Fibroblast of skin of left quadriceps (primary cell): ENCODE data around the gene NCOA4.
A peak's percentile ranks its signal among the peaks of the same experiment; 100 is the strongest.
"Not testable (repeated sequence)": the region's sequence is repeated elsewhere in the genome, so short reads cannot be mapped to it uniquely, and the experiment has no call there.

Experiments
- DNase-seq, 2 experiments: peaks; one replicate each; pipeline ENCODE4 v3.0.0-alpha.2; 2013; ENCODE audit warnings: low read depth in 2 of 2

NCOA4 gene

GRCh38 chr10:45984473-45984872, 46.0 kb downstream of the NCOA4 start:
- not testable (repeated sequence) for DNase-seq

GRCh38 chr10:45983538-45984186, 46.8 kb downstream of the NCOA4 start:
- DNase-seq: peak; percentile 12 to 16

- DNase-seq: not testable (repeated sequence)
Observed at GRCh38 chr10:45981367-45981766, 49.1 kb downstream of the NCOA4 start.

GRCh38 chr10:45978554-45978953, 51.9 kb downstream of the NCOA4 start:
- not testable (repeated sequence) for DNase-seq

GRCh38 chr10:45974041-45974440, 56.4 kb downstream of the NCOA4 start:
- not testable (repeated sequence) for DNase-seq

- not testable (repeated sequence) for DNase-seq
Observed at GRCh38 chr10:45972813-45973169, 57.6 kb downstream of the NCOA4 start.

- peak; percentile 51 to 57 for DNase-seq
Observed at GRCh38 chr10:45972106-45972812, 58.2 kb downstream of the NCOA4 start, which contains the start of gene TIMM23. TSS of gene TIMM23 (plus strand) at chr10:45972489. CDS start at chr10:45972625, 136 bp downstream.

GRCh38 chr10:45971742-45972105, 58.7 kb downstream of the NCOA4 start:
- DNase-seq: not testable (repeated sequence)

GRCh38 chr10:45971019-45971418, 59.4 kb downstream of the NCOA4 start:
- DNase-seq: not testable (repeated sequence)

- not testable (repeated sequence) for DNase-seq
Observed at GRCh38 chr10:45962686-45963452, 67.6 kb downstream of the NCOA4 start.

GRCh38 chr10:45957928-45958327, 72.5 kb downstream of the NCOA4 start:
- DNase-seq: not testable (repeated sequence)

GRCh38 chr10:45956634-45957033, 73.8 kb downstream of the NCOA4 start:
- DNase-seq: not testable (repeated sequence)
